GM21786 (cell line): ENCODE measurements around the gene ADRM1.

ENCODE experiments used
- ATAC-seq: cut with Tn5 transposase; IDR thresholded peaks from one replicate; pipeline ENCODE4 v1.9.1; 2021; ENCODE audit not compliant: unreplicated experiment

Gene ADRM1

GRCh38 chr20:62280303-62280702, 22.5 kb upstream of the ADRM1 start:
- no peak for ATAC-seq

- no peak for ATAC-seq
Measured at GRCh38 chr20:62281161-62281933, 21.4 kb upstream of the ADRM1 start.

- no peak for ATAC-seq
Measured at GRCh38 chr20:62282103-62282502, 20.7 kb upstream of the ADRM1 start.

- ATAC-seq, result no peak
Measured at GRCh38 chr20:62282877-62283503, 19.8 kb upstream of the ADRM1 start.

- ATAC-seq, result no peak
Measured at GRCh38 chr20:62284448-62284847, 18.3 kb upstream of the ADRM1 start.

- no peak for ATAC-seq
Measured at GRCh38 chr20:62285151-62285550, 17.6 kb upstream of the ADRM1 start.

GRCh38 chr20:62285722-62286121, 17.1 kb upstream of the ADRM1 start:
- ATAC-seq, result no peak

- no peak for ATAC-seq
Measured at GRCh38 chr20:62286493-62287064, 16.2 kb upstream of the ADRM1 start.

- ATAC-seq, result no peak
Measured at GRCh38 chr20:62287129-62287528, 15.7 kb upstream of the ADRM1 start.

- ATAC-seq, result no peak
Measured at GRCh38 chr20:62287759-62288534, 14.8 kb upstream of the ADRM1 start.

- no peak for ATAC-seq
Measured at GRCh38 chr20:62288535-62289105, 14.2 kb upstream of the ADRM1 start.

- no peak for ATAC-seq
Measured at GRCh38 chr20:62289131-62289530, 13.7 kb upstream of the ADRM1 start.

GRCh38 chr20:62289898-62290297, 12.9 kb upstream of the ADRM1 start:
- no peak for ATAC-seq

GRCh38 chr20:62291251-62292066, 11.3 kb upstream of the ADRM1 start:
- ATAC-seq, result no peak

- ATAC-seq, result no peak
Measured at GRCh38 chr20:62292108-62292507, 10.7 kb upstream of the ADRM1 start.

- no peak for ATAC-seq
Measured at GRCh38 chr20:62293111-62293784, 9.5 kb upstream of the ADRM1 start.

- ATAC-seq, result no peak
Measured at GRCh38 chr20:62293946-62294345, 8.9 kb upstream of the ADRM1 start.

GRCh38 chr20:62294516-62294915, 8.3 kb upstream of the ADRM1 start:
- ATAC-seq, result no peak

GRCh38 chr20:62296724-62297448, 5.9 kb upstream of the ADRM1 start:
- ATAC-seq, result no peak
